ENCODE measurements around the gene MYO1B. TPM values are rescaled to one million over a fixed set of nuclear protein-coding genes. Genes with fewer than 3 reads are reported as not detected.

MYO1B gene
- total RNA-seq, 5 donors from 2014 or later (not counting 1 experiment from before 2014, with no cell fraction given) = 0.39 to 1.3 (median 0.73) TPM

DNA sequence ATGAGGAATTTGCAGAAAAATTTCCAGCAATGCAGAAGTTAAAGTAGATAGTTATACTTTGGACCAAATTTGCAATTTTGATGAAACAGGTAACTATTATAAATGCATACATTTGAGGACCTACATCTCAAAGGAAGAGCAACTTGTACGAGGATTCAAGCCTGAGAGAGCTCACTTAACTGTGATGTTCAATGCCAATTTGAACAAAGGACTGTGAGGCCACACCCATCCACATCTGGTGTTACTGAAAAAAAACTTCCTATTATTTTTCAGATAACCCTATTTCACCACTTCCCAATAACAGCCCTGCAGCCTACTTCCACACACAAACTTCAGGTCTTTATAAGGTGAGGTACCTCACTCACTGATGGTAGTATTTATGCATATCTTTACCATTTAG lies 229.3 kb downstream of the MYO1B start:
- Mint-ChIP-seq H3K4me3 (no peak overlapping the region), H3K9me3 (no peaks in the 10 kb centered on the region), H3K27ac (no peak overlapping the region), H3K4me1 (no peaks in the 10 kb centered on the region), H3K27me3 (no peaks in the 10 kb centered on the region), H3K36me3 (no peaks in the 10 kb centered on the region)
- H3K4me1 ChIP-seq (ENCODE audit: control insufficient read depth in 1 of 2, extremely low read depth in 1 of 2, insufficient read depth in 2 of 2, low read length in 2 of 2) = no peaks in the 10 kb centered on the region
- DNase-seq (no peak), ATAC-seq (replicated peaks in 1 of 4) (no peak)
- H3K4me3 ChIP-seq (ENCODE audit: control insufficient read depth in 1 of 2, extremely low read depth in 1 of 2, low read length in 1 of 2) = no peak overlapping the region
- CTCF ChIA-PET = no interaction called here
- no peak overlapping the region for H3K27ac ChIP-seq (ENCODE audit: low read length)
- H3K36me3 ChIP-seq (ENCODE audit: control insufficient read depth in 2 of 2, extremely low read depth in 1 of 2, insufficient read depth in 1 of 2, low read length in 1 of 2) = no peaks in the 10 kb centered on the region
- H3K9me3 ChIP-seq = no peaks in the 10 kb centered on the region
- peaks cover 0 to 2% of the 10 kb centered on the region in 2 experiments for H3K27me3 ChIP-seq (replicated peaks in 1 of 2; ENCODE audit: control insufficient read depth in 2 of 2, extremely low read depth in 1 of 2, insufficient read depth in 2 of 2, low read length in 1 of 2)
- POLR2A ChIA-PET = no interaction called here
- 71% methylated on average over 1 of the region's 1 CpG for WGBS (ENCODE audit: insufficient coverage)

Other genes starting within 250 kb of the MYO1B start
- 100 to 1,000 TPM in 3 of 5 donors, 10 to 100 TPM in 2; 77.6 to 229 (median 152) TPM for gene STAT1, start 231.2 kb upstream of the MYO1B start, total RNA-seq
- gene STAT4, start 94.4 kb upstream of the MYO1B start, total RNA-seq = 100 to 1,000 TPM in 2 of 5 donors, 10 to 100 TPM in 3; 79.5 to 141 (median 91.7) TPM